Mucosa of stomach (tissue), 1 donor: ENCODE data around the gene KHK.

Source experiments
- H3K27me3 ChIP-seq: one replicate; pipeline ENCODE4 v1.7.0; 2013; ENCODE audit warnings: mild to moderate bottlenecking, low read length; ENCODE audit not compliant: control insufficient read depth, insufficient read depth
- H3K36me3 ChIP-seq: one replicate; pipeline ENCODE4 v1.7.0; 2013; ENCODE audit warnings: low read length; ENCODE audit not compliant: control insufficient read depth, insufficient read depth
- H3K4me1 ChIP-seq: one replicate; pipeline ENCODE4 v1.7.0; 2013; ENCODE audit warnings: mild to moderate bottlenecking, low read length; ENCODE audit not compliant: control insufficient read depth, insufficient read depth
- H3K4me3 ChIP-seq: one replicate; pipeline ENCODE4 v1.7.0; 2013; ENCODE audit warnings: low read length
- H3K9ac ChIP-seq: one replicate; pipeline ENCODE4 v1.7.0; 2013; ENCODE audit warnings: mild to moderate bottlenecking, low read length, moderate library complexity
- H3K9me3 ChIP-seq: one replicate; pipeline ENCODE4 v1.7.0; 2013; ENCODE audit warnings: mild to moderate bottlenecking, low read length, moderate library complexity; ENCODE audit not compliant: control insufficient read depth
- donor health status: Pancreatic carcinoma.

KHK gene

DNA sequence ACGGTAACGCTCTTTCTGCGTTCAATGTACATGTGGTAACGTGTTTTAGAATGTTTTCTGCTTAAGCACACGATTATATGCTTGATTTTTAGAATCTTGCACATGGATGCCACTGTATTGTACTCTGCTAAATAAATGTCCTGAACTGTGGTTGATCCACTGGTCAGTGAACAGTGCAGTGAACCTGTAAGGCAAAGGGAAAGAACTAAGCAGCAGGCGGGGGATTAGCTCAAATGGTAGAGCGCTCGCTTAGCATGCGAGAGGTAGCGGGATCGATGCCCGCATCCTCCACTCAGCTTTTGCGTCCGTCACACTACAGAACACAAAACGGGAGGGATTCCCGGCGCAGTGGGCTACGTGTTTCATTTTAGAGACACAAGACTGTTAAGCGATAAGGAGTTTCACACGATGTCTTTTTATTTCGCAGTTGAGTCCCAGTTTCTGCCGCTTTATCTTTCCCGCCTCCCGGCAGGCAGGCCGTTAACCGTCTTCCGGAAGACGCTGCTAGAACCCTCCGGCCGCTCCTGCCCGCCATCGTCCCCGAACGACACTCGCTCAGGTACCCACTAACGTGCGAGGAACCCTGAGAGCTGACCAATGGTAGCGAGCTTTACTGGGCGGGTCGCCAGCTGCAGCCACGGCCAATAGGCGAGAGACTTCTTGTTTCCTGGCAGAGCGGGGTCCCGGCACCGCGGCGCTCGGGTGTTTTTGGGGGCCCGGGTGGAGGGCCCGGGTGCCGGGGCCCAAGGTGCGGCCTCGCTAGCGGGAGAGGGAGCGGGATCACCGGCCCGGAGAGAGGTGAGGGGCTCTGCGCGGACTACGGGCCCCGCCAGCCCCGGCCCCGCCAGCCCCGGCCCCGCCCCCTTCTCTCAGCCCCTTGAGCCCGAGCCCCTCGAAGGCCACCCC is 35.3 kb upstream of the KHK start, which contains the start of gene AGBL5:
Gene AGBL5, plus strand, starts transcription at position 673 of the 906 bp plus-strand sequence. CDS start 1,291 bp downstream, outside the sequence.
- H3K4me3 ChIP-seq = peak within 1 kb of the TSS; percentile 83
- H3K27me3 ChIP-seq = no peaks in the 10 kb centered on the region
- H3K36me3 ChIP-seq = peaks cover 9% of the 10 kb centered on the region
- H3K9me3 ChIP-seq = no peaks in the 10 kb centered on the region
- H3K4me1 ChIP-seq = peaks cover 13% of the 10 kb centered on the region
- peak within 1 kb of the TSS; percentile 83 for H3K9ac ChIP-seq

DNA sequence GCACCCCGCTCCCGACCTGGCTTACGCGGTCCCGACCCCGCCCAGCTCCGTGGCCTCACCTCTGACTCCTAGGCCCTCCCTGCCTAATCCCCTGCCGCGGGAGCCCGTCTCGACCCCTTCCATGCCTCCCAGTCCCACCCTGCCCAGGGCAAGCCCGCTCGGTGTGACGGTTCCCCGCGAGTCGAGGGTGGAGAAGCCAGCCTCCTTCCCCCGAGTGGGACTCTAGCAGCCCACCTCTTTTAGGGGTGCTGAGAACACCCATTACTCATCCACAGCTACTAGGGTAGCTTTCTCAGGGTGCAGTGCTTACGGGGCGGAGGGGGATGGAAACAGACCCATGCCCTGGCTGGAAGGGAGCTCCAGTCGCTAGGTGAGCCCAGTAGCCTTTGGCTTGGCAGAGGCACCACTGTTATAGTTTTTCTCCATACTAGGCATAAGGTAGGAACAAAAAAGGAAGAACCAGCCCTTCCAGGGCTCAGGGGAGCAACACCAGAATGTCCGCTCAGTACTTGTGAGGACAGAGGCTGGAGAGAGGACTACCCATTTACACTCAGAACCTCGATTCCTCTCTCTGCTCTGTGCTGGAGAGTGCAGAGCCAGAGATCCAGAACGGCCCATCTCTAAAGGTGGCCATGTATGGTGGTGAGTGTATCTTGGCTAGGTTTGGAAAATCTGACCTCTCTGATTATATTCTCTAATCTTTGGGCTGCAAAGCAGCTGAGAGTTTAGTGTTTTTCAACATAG is 34.5 kb upstream of the KHK start:
- no peaks in the 10 kb centered on the region for H3K9me3 ChIP-seq
- H3K4me1 ChIP-seq = peaks cover 13% of the 10 kb centered on the region
- H3K27me3 ChIP-seq = no peaks in the 10 kb centered on the region
- peak overlapping the region; percentile 83 for H3K9ac ChIP-seq
- peaks cover 9% of the 10 kb centered on the region for H3K36me3 ChIP-seq
- H3K4me3 ChIP-seq = peak overlapping the region; percentile 83

DNA sequence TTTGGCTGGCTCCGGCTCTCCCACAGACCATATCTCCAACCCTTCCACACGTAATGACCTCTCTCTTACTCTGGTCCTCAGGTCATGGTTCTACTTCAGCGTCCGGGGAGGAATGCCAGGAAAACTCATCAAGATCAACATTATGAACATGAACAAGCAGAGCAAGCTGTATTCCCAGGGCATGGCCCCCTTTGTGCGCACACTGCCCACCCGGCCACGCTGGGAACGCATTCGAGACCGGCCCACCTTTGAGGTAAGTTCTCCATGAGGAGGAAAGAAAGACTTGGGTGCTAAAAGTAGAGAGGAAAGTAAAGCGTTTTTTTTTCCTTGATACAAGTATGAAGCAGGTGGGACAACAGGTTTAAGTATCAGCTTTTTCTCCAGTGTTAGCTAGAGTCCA is 33.3 kb upstream of the KHK start:
- H3K4me1 ChIP-seq = peaks cover 13% of the 10 kb centered on the region
- H3K27me3 ChIP-seq = no peaks in the 10 kb centered on the region
- H3K9ac ChIP-seq = no peak overlapping the region
- H3K36me3 ChIP-seq = peaks cover 9% of the 10 kb centered on the region
- no peak overlapping the region for H3K4me3 ChIP-seq
- H3K9me3 ChIP-seq = no peaks in the 10 kb centered on the region

DNA sequence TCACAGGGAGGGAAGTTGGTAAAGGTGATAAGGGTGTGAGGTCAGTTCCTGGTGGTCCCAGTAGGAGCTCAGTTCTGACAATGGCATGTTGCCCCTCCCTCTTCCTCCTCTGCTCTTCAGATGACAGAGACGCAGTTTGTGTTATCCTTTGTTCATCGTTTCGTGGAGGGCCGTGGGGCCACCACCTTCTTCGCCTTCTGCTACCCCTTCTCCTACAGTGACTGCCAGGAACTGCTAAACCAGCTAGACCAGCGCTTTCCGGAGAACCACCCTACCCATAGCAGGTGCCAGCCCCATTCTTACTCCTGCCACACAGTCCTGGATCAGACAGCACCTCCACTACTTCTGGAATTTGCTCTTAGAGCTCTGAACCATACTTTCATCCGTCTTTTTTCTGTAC is 32.8 kb upstream of the KHK start:
- H3K36me3 ChIP-seq = peaks cover 9% of the 10 kb centered on the region

DNA sequence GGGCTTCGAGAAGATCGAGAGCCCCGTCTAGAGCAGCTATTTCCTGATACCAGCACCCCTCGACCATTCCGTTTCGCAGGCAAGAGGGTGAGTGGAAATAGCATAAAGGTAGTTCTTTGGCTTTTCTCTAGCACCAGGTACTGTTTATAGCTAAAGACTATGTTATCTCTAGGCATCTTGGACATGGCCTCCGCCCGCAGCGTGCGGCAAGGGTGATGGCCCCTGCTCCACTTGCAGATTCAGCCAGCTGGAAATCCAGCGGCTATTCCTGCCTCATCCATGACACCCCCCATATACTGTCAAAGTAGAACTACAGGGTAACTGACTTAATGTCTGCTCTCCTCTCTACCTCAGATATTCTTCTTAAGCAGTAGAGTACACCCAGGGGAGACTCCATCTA is 31.9 kb upstream of the KHK start:
- Histone ChIP-seq H3K27me3 (no peaks in the 10 kb centered on the region), H3K36me3 (peaks cover 9% of the 10 kb centered on the region), H3K9me3 (no peaks in the 10 kb centered on the region), H3K4me1 (peaks cover 6% of the 10 kb centered on the region), H3K9ac (no peak overlapping the region), H3K4me3 (no peak overlapping the region)

More for the DNA sequence above, 32.8 kb upstream of the KHK start:
- Histone ChIP-seq H3K9ac (no peak overlapping the region), H3K4me3 (no peak overlapping the region), H3K9me3 (no peaks in the 10 kb centered on the region), H3K4me1 (peaks cover 13% of the 10 kb centered on the region), H3K27me3 (no peaks in the 10 kb centered on the region)

DNA sequence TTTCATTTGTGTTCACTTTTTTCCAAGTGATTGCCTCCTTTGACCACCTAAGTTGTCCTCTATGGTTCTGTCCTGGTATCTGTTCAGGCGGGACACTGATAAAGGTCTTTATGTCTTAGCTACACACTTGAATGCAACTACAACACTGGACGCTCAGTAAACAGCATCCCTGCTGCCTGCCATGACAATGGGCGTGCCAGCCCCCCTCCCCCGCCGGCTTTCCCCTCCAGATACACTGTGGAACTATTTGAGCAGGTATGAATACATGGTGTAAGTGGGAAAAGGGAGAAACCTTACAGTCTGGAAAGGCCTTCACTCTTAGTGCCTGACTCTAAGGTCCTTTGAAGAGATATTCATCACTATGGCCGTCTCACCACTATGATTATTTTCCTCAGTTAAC is 29.4 kb upstream of the KHK start:
- Histone ChIP-seq H3K27me3 (no peaks in the 10 kb centered on the region), H3K4me1 (peaks cover 2% of the 10 kb centered on the region), H3K9ac (no peak overlapping the region), H3K4me3 (no peak overlapping the region), H3K36me3 (peaks cover 9% of the 10 kb centered on the region), H3K9me3 (no peaks in the 10 kb centered on the region)

DNA sequence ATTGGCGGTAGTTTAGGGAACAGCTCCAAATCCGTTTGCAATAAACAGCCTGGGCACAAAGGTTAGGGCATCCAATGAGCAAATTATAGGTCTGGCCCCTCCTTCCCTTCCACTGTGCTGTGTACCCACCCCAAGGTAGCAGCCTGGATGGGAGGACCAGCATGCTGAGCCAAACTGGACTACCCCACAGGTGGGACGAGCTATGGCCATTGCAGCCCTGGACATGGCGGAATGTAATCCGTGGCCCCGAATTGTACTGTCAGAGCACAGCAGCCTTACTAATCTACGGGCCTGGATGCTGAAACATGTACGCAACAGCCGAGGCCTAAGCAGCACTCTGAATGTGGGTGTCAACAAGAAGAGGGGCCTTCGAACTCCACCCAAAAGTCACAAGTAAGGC is 28.4 kb upstream of the KHK start:
- Histone ChIP-seq H3K4me3 (no peak overlapping the region), H3K9ac (no peak overlapping the region), H3K36me3 (peaks cover 9% of the 10 kb centered on the region)

DNA sequence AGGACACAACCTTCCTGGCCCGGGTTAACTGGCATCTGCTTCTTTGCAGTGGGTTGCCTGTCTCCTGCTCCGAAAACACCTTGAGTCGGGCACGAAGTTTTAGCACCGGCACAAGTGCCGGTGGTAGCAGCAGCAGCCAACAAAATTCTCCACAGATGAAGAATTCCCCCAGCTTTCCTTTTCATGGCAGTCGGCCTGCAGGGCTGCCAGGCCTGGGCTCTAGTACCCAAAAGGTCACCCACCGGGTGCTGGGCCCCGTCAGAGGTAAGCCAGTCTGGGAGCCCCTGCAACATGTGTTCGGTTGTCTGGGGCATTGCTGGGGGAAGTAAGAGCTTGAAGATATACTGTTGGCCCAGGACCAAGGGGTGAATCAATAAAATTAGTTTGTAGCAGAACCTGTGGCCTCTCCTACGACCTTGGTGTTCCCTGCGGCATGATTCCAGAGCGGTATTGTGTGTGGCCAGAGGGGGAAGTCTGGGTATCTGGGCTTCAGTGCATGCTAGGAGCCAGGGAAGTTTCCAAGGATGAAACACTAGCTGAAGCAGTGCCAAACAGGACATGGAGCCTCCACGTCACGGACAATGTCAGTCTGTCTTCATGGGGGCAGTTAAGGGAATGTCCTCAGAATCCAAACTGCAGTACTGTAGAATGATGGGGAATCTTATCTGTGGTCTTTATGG is 27.3 kb upstream of the KHK start:
- Histone ChIP-seq H3K4me3 (no peak overlapping the region), H3K27me3 (no peaks in the 10 kb centered on the region), H3K36me3 (peaks cover 9% of the 10 kb centered on the region), H3K9ac (no peak overlapping the region), H3K4me1 (no peaks in the 10 kb centered on the region), H3K9me3 (no peaks in the 10 kb centered on the region)

More for the DNA sequence above, 28.4 kb upstream of the KHK start:
- Histone ChIP-seq H3K27me3 (no peaks in the 10 kb centered on the region), H3K4me1 (no peaks in the 10 kb centered on the region), H3K9me3 (no peaks in the 10 kb centered on the region)

DNA sequence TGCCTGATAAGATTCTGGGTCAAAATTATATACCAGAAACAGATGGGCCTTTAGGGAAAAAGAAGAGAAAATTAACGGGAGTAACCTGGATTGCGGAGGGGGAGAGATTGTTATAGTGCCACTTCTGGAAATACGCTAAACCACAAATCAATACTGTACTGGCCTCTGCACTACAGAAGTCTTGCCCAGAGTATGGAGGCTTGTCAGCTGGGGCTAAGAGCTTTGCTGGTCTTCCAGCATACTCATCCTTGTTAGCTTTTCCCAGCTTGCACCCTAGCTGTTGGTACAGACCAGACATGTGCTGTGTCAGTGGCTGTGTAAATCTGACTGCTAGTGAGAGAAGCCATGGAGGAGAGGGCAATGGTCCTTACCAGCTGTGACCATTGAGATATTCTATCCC is 26.2 kb upstream of the KHK start:
- no peak overlapping the region for H3K9ac ChIP-seq
- H3K4me1 ChIP-seq = no peaks in the 10 kb centered on the region
- no peak overlapping the region for H3K4me3 ChIP-seq
- no peaks in the 10 kb centered on the region for H3K9me3 ChIP-seq
- peaks cover 8% of the 10 kb centered on the region for H3K36me3 ChIP-seq
- H3K27me3 ChIP-seq = no peaks in the 10 kb centered on the region

DNA sequence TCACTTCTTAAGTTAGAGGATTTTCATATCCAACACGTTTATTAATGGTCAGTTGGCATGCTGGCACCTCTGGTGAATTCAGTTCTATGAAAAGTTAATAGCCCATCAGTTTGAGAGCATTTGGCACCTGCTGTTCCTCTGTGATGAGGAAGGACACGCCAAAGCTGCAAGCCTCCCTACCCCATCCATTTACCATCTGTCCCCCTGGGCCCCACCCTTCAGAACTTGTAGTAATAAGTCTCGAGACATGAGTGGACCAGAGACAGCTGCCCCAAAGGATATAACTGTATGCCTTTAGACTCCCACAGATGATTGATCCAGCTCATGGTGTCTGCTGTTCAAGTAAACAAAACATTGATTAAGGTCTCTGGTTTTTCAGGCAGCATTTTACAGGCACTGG is 21.4 kb upstream of the KHK start:
- H3K27me3 ChIP-seq = no peaks in the 10 kb centered on the region
- H3K4me3 ChIP-seq = no peak overlapping the region
- no peak overlapping the region for H3K9ac ChIP-seq
- peaks cover 13% of the 10 kb centered on the region for H3K4me1 ChIP-seq
- H3K9me3 ChIP-seq = no peaks in the 10 kb centered on the region
- peaks cover 8% of the 10 kb centered on the region for H3K36me3 ChIP-seq

DNA sequence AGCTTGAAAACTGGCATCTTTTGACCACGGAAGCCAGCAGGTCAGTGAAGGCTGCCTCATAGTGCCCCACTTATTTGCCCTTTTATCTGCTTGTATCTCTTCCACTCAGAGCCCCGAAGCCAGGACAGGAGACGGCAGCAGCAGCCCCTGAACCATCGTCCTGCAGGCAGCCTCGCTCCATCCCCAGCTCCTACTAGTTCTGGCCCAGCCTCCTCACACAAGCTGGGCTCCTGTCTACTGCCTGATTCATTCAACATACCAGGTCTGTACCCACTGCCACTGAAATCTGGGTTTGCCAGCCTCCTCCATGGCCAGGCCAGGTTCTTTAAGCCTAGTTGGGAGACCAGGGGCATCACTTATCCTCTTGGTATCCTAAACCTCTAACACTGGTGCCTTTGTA is 19.2 kb upstream of the KHK start:
- peaks cover 27% of the 10 kb centered on the region for H3K4me1 ChIP-seq
- no peak overlapping the region for H3K4me3 ChIP-seq
- no peaks in the 10 kb centered on the region for H3K9me3 ChIP-seq
- H3K27me3 ChIP-seq = no peaks in the 10 kb centered on the region
- no peak overlapping the region for H3K9ac ChIP-seq
- H3K36me3 ChIP-seq = peaks cover 8% of the 10 kb centered on the region

DNA sequence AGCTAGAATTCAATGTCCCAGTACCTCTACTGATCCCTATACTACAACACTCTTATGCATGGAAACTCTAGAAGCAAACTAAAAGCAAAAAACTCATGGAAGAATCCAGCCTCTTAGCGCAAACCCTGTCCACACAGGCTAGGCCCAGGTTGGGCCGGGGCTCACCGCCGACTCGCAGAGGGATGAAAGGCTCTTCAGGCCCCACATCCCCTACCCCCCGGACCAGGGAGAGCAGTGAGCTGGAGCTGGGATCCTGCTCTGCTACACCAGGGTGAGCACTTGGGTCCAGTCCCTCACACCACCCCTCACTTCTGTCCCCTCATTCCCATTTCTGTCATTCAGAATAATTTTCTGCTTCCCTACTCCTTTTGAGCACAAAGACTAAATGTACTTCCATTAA is 17.1 kb upstream of the KHK start:
- no peaks in the 10 kb centered on the region for H3K27me3 ChIP-seq
- peaks cover 8% of the 10 kb centered on the region for H3K36me3 ChIP-seq
- no peaks in the 10 kb centered on the region for H3K9me3 ChIP-seq
- peak overlapping the region; percentile 41 for H3K9ac ChIP-seq
- H3K4me1 ChIP-seq = peaks cover 35% of the 10 kb centered on the region
- H3K4me3 ChIP-seq = no peak overlapping the region
